Skeletal muscle satellite cell (primary cell): Measurements from ENCODE around the gene GMCL1. TPM values are rescaled to one million over a fixed set of nuclear protein-coding genes. Genes with fewer than 3 reads are reported as not detected.

Experiments
- H3K27me3 ChIP-seq: 2 replicates; pipeline ENCODE4 v1.7.0; 2013; ENCODE audit warnings: low read length; ENCODE audit not compliant: control insufficient read depth, insufficient read depth
- H3K36me3 ChIP-seq: 2 replicates; pipeline ENCODE4 v1.7.0; 2013; ENCODE audit warnings: mild to moderate bottlenecking, control low read depth, low read length; ENCODE audit not compliant: insufficient read depth
- H3K4me1 ChIP-seq: 2 replicates; pipeline ENCODE4 v1.7.0; 2013; ENCODE audit warnings: low read length; ENCODE audit not compliant: control insufficient read depth, insufficient read depth
- H3K4me2 ChIP-seq: 2 replicates; pipeline ENCODE4 v1.7.0; 2013; ENCODE audit warnings: mild to moderate bottlenecking, low read length
- H3K4me3 ChIP-seq: 2 replicates; pipeline ENCODE4 v1.7.0; 2013; ENCODE audit warnings: low read length
- H3K9ac ChIP-seq: 2 replicates; pipeline ENCODE4 v1.7.0; 2013; ENCODE audit warnings: mild to moderate bottlenecking, low read depth, low read length, moderate library complexity
- H3K9me3 ChIP-seq: replicated peaks from 2 replicates; pipeline ENCODE4 v1.7.0; 2013; ENCODE audit warnings: mild to moderate bottlenecking, control low read depth, low read length
- total RNA-seq: library from RNA; depleted of rRNA; stranded (reverse); fragments of >200 nt; gene quantifications from 2 replicates; pipeline ENCODE4 v1.2.3, GENCODE V29; 2012; rRNA removed

The GMCL1 gene, protein sequence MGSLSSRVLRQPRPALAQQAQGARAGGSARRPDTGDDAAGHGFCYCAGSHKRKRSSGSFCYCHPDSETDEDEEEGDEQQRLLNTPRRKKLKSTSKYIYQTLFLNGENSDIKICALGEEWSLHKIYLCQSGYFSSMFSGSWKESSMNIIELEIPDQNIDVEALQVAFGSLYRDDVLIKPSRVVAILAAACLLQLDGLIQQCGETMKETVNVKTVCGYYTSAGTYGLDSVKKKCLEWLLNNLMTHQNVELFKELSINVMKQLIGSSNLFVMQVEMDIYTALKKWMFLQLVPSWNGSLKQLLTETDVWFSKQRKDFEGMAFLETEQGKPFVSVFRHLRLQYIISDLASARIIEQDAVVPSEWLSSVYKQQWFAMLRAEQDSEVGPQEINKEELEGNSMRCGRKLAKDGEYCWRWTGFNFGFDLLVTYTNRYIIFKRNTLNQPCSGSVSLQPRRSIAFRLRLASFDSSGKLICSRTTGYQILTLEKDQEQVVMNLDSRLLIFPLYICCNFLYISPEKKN
- 3.8 and 3.9 TPM in 2 replicates for total RNA-seq

DNA sequence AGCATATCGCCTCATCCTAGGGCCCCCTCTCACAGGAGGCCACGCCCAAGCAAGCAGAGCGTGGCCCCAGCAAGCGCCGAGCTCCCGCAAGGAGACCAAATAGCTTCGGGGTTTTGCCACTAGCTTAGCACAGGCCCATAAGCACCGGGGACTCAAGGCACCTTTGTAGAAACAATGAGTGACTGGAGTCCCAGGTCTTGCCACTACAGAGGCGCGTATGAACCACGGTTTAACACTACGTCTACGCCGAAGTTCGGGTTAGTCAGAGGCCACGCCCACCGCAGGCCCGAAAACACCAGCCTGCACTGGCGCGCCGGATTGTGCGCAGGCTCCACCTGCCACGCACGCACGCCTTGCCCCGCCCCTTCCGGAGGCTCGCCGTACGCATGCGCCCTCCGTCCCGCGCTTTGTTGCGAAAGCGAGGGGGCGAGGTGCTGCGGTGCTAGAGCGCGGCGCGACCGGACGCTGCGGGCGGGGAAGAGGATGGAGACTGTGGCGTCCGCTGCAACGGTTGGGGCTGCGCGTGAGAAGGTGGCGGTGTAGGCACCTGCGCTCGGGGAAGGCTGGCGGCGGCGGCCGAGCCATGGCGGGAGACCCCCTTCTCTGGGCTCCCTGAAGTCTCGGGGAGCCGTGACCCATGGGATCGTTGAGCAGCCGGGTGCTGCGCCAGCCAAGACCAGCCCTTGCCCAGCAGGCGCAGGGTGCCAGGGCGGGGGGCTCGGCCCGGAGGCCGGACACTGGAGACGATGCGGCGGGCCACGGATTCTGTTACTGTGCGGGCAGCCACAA lies at the start of gene GMCL1:
Gene GMCL1, plus strand, starts transcription at position 405 of the 789 bp plus-strand sequence. Its CDS starts 233 bp downstream, at position 638.
- H3K9ac ChIP-seq, result peak within 1 kb of the TSS; percentile 86
- H3K27me3 ChIP-seq, result no peaks in the 10 kb centered on the region
- no peaks in the 10 kb centered on the region for H3K4me1 ChIP-seq
- peak within 1 kb of the TSS; percentile 85 for H3K4me3 ChIP-seq
- peak within 1 kb of the TSS; percentile 90 for H3K4me2 ChIP-seq
- no peaks in the 10 kb centered on the region for H3K36me3 ChIP-seq
- no peaks in the 10 kb centered on the region for H3K9me3 ChIP-seq

DNA sequence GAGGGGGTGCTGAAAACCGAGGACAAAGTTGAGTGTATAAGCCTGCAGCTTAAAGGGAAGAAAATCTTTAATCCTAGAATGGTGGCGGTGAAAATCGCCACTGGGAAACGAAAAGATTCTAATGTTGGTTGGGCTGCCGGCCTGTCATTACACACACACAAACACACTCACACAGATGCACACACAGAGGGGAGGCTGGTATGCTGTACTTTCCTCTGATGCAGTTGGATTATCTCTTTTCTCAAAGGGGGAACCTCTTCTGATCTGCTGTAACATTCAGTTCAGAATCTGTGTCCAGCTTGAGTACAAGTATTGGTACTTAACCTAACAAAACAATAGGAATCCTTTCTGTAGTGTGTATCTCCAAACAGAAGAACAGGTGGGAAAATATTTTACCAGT lies 48.5 kb upstream of the GMCL1 start:
- H3K4me2 ChIP-seq, result no peak overlapping the region
- H3K9ac ChIP-seq, result no peak overlapping the region
- no peaks in the 10 kb centered on the region for H3K27me3 ChIP-seq
- no peaks in the 10 kb centered on the region for H3K36me3 ChIP-seq
- H3K4me1 ChIP-seq, result peaks cover 9% of the 10 kb centered on the region
- no peaks in the 10 kb centered on the region for H3K9me3 ChIP-seq
- H3K4me3 ChIP-seq, result no peak overlapping the region

DNA sequence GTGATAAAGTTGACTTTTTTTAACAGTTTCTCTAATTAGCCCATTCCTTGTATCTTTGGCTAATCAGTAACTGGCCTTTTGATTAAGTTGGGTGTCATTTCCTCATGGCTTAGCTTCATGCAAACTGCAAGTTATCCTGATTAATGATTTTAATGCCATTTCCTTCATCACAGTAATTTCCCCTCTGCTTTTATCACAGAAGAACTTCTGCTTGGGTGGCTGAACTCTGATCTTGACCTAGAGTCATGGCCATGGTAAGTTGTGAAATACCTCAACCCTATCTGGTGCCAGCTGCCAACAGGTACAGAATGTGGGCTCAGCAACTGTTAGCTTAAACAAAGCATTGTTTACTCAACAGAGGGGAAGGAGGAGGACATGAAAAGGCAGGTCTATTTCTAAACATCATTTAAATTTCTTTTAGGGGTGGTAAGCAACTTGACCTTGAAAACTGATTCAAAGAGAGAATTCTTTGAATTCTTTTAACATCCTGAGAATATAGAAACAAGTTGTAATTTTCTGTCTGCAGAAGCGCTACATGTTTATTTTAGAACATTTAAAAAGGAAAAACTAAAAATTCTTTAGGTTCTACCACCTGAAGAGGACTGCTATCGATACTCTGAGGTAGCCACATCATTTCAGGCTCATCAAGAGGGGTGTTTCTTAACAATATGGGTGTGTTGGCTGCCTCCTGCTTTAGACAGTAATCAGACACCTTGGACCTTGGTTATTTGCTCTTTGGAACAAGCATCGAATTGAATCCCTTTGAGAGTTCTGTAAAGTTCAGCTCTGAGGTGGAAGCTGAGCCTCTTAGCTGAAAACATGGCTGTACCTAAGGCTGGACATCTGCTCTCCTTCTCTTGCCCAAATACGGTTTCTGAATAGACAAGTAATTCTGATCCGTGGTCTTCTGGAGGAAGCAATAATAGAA lies 47.9 kb upstream of the GMCL1 start:
- Histone ChIP-seq H3K4me1 (peaks cover 9% of the 10 kb centered on the region), H3K36me3 (no peaks in the 10 kb centered on the region), H3K27me3 (no peaks in the 10 kb centered on the region), H3K9ac (no peak overlapping the region), H3K9me3 (no peaks in the 10 kb centered on the region), H3K4me3 (no peak overlapping the region), H3K4me2 (no peak overlapping the region)

DNA sequence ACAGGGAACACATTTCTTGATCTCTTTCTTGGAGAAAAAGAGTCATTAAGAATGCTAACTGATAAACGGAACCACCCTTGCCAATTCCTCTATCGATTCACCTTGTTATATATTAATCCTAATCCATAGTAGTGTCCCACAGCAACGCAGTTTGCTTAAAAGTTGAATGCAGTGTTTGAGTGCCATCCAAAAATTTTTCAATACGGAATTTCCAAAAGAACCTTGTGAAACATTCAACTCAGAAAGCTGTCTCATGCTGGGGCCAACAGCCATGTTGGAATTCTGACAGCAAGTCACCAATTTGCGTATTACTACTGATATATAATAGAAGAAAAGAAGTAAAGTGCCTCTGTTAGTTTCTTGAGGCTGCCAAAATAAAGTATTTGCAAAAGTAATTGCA lies 45.2 kb upstream of the GMCL1 start:
- Histone ChIP-seq H3K36me3 (peaks cover 7% of the 10 kb centered on the region), H3K4me1 (peaks cover 9% of the 10 kb centered on the region), H3K4me2 (no peak overlapping the region), H3K4me3 (no peak overlapping the region), H3K9ac (no peak overlapping the region), H3K27me3 (no peaks in the 10 kb centered on the region), H3K9me3 (no peaks in the 10 kb centered on the region)

DNA sequence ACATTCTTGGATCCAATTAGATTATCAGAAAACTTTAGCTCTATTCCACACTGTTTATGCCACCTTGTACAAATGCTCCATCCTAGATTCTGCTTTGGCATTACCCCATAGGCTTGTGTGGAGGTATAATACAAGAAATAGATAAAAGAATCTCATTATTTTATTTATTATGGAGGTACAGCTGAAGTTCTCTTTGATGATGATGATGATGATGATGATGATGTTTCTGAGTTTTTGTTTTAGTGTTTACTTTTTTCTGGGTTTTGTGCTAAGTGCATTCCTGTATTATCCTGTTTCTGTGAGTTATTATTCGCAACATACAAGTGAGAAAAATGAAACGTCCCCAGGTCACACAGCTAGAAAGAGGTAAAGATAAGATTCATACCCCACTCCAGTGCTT lies 44.1 kb upstream of the GMCL1 start:
- Histone ChIP-seq H3K4me1 (peaks cover 16% of the 10 kb centered on the region), H3K4me3 (no peak overlapping the region), H3K4me2 (no peak overlapping the region), H3K27me3 (no peaks in the 10 kb centered on the region), H3K9me3 (no peaks in the 10 kb centered on the region), H3K9ac (no peak overlapping the region), H3K36me3 (peaks cover 7% of the 10 kb centered on the region)

DNA sequence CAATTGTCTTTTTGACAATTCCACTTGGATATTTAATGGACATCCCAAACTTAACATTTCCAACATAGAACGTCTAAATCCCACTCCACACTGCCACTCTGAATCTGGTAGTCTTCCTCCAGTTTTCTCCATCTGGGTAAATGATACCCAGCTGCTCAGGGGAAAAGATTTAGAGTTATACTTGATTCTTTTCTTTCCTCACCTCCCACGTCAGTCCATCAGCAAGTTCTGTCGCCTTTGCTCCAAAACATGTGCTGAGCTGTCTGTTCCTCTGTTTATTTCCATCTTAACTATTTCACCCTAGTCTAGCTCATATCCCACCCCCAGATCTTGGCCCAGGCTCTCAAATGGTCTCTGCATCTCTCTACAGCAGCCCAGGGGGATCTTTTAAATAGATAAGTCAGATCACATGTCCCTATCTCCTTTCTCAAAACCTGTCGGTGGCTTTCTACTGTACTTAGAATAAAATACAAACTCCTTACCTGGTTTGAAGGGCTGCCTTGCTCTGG lies 43.4 kb upstream of the GMCL1 start:
- H3K4me3 ChIP-seq, result no peak overlapping the region
- no peak overlapping the region for H3K4me2 ChIP-seq
- peaks cover 7% of the 10 kb centered on the region for H3K36me3 ChIP-seq
- peaks cover 22% of the 10 kb centered on the region for H3K4me1 ChIP-seq
- H3K9ac ChIP-seq, result no peak overlapping the region
- no peaks in the 10 kb centered on the region for H3K27me3 ChIP-seq
- H3K9me3 ChIP-seq, result no peaks in the 10 kb centered on the region

DNA sequence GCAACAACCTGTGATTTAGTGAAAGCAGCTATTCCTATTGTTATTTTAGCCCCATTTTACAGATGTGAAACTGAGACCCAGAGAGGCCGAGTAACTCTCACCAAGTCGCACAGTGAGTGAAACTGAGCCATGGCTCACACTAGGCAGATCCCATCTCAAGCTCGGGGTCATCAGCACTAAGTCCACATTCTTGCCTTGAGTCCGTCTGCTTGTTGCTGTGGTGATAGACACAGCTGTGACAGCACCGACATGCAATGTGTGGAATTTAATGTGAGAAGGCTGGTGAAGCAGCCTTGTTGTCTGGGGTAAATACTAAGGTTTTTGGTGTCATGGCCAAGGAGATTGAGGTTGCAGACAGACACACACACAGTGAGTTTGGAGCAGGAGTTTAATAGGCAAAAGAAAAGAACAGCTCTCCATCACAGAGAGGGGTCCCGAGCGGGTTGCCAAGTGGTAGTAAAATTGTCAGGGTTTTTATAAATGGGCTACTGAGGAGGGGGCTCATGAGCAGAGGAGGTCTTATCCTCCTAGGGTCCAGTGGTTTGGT lies 40.2 kb upstream of the GMCL1 start:
- Histone ChIP-seq H3K9me3 (no peaks in the 10 kb centered on the region), H3K9ac (peak overlapping the region; percentile 43), H3K4me3 (peak overlapping the region; percentile 5), H3K27me3 (no peaks in the 10 kb centered on the region), H3K4me1 (peaks cover 28% of the 10 kb centered on the region), H3K36me3 (peaks cover 7% of the 10 kb centered on the region), H3K4me2 (peak overlapping the region; percentile 36)

DNA sequence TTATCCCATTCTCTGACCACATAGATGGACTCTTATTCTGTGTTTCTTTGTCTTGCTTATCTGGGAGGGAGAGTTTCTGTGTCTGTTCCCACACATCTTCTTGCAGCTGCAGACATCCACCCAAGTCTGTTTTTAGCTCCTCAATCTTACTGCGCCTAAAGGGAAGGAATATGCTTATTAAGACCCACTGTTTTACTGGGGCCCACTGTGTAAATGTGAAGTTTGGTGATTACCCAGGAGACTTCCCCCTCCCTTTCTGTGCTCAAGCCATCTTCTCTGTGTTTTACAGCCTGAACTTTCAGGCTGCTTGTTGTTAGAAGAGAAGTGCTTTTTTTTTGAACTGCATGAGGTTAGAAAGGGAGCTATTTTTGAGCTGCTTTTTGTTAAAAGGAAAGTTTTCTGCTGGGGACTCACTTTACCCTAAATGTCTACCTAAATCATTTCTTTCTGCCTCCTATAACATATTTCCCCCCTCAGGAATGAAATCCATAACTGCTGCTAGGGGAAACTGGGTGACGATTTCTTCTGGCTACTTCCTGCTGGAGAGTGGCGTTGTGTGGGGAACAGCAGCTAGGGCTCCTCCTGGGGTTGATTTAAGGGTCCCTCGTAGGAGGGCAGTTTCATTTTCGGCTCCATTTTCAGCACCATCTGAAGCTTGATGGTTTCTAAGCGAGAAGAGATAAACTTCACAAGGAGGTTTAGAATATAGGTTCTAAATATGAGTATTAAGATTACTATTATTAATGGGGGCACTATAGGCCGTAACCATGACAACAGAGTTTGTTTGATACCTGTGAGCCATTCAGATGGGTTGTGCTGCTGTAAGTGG lies 39.5 kb upstream of the GMCL1 start:
- H3K4me1 ChIP-seq, result peaks cover 28% of the 10 kb centered on the region
- no peaks in the 10 kb centered on the region for H3K9me3 ChIP-seq
- peak overlapping the region; percentile 43 for H3K9ac ChIP-seq
- peak overlapping the region; percentile 1 for H3K4me3 ChIP-seq
- H3K4me2 ChIP-seq, result peak overlapping the region; percentile 36
- H3K36me3 ChIP-seq, result peaks cover 7% of the 10 kb centered on the region
- no peaks in the 10 kb centered on the region for H3K27me3 ChIP-seq

DNA sequence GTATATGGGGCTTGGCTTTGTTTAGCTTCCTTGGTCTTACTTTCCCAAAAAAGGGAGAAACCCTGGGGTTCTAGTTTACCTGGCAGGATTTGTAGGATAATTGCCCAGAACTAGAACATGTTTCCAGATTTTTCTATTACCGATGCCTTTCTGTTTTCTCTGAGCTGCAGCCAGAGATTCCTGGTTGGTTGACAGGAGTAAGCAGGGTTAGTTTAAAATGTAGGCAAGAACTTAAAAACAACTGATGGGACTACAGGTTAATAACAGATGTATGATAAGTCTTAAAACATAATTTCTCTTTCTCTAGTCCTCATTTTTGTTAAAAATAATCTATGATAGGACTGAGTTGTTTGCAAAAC lies 38.9 kb upstream of the GMCL1 start:
- Histone ChIP-seq H3K4me2 (peak overlapping the region; percentile 36), H3K27me3 (no peaks in the 10 kb centered on the region), H3K4me1 (peaks cover 28% of the 10 kb centered on the region), H3K4me3 (no peak overlapping the region), H3K36me3 (peaks cover 7% of the 10 kb centered on the region), H3K9ac (peak overlapping the region; percentile 43), H3K9me3 (no peaks in the 10 kb centered on the region)

DNA sequence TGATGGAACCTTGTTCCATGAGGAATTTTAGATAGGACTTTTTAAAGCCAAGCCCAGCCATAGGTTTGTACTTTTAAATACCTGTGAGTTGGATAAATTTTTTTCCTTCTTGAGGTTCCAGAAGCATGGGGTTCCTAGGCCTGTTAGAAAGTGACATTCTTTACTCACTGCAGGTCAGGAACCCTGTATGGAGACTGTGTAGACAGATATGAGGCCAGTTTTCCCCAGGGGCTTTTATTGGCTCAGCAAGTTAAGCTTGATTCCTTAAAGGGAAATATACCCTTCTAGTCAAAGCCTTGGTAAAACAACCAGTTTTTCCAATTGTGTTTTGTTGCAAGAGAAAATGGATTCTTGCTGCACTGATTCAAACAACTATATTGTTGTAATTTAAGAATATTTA lies 38.4 kb upstream of the GMCL1 start:
- peaks cover 28% of the 10 kb centered on the region for H3K4me1 ChIP-seq
- no peak overlapping the region for H3K4me3 ChIP-seq
- H3K9ac ChIP-seq, result no peak overlapping the region
- no peaks in the 10 kb centered on the region for H3K9me3 ChIP-seq
- H3K36me3 ChIP-seq, result peaks cover 7% of the 10 kb centered on the region
- no peaks in the 10 kb centered on the region for H3K27me3 ChIP-seq
- H3K4me2 ChIP-seq, result no peak overlapping the region
